ENCODE measurements around the gene THBS4.

DNA sequence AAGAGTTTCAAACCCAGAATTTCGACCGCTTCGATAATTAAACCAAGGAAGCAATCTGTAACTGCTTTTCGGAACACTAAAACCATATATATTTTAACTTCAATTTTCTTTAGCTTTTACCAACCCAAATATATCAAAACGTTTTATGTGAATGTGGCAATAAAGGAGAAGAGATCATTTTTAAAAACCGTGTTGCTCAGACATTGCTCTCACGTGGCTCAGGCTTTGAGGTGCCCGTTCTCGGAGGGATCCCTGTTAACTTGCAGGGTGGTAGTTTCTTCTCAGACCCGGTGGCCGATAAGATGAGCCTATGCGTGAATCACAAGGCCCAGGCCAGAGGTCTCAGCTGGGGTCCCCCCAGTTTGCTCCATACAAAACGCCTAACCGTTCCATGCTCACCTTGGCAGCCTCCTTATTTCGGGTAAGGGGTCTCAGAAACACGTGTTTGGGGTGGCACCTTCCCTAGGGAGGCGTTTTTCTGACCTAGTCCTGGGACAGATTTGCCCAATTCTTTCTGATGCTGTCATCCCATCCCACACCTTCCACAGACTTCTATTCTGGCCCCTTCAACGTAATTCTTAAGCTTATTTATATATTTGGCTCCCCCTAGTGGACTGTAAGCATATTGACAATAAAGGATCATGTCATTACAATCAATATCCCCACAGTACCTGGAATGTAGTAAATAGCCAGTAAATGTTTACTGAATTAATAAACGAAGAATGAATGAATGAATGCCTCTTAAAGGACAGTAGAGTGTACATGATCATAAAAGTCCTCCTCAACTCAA is 48.1 kb downstream of the THBS4 start:
- no peak for TF ChIP-seq POLR2A (IDR thresholded peaks at IDR 0.05; ENCODE audit: low read depth)
- TF ChIP-seq, protein P1, sequence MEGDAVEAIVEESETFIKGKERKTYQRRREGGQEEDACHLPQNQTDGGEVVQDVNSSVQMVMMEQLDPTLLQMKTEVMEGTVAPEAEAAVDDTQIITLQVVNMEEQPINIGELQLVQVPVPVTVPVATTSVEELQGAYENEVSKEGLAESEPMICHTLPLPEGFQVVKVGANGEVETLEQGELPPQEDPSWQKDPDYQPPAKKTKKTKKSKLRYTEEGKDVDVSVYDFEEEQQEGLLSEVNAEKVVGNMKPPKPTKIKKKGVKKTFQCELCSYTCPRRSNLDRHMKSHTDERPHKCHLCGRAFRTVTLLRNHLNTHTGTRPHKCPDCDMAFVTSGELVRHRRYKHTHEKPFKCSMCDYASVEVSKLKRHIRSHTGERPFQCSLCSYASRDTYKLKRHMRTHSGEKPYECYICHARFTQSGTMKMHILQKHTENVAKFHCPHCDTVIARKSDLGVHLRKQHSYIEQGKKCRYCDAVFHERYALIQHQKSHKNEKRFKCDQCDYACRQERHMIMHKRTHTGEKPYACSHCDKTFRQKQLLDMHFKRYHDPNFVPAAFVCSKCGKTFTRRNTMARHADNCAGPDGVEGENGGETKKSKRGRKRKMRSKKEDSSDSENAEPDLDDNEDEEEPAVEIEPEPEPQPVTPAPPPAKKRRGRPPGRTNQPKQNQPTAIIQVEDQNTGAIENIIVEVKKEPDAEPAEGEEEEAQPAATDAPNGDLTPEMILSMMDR (IDR thresholded peaks at IDR 0.05) = peak; percentile 70 to 75 (median 70)
- no peak for TF ChIP-seq EP300 (IDR thresholded peaks at IDR 0.05)
